ENCODE results near the gene CPXM2. TPM values are rescaled to one million over a fixed set of nuclear protein-coding genes. Genes with fewer than 3 reads are reported as not detected.

CPXM2 gene
- polyA plus RNA-seq, 3 donors, result not detected

- H3K79me2 ChIP-seq (ENCODE audit: insufficient read depth, low read length), result no peaks in the 10 kb centered on the region
- no peak overlapping the region for H3K27ac ChIP-seq (ENCODE audit: low read depth in 1 of 2, low read length in 2 of 2)
- H3K27me3 Mint-ChIP-seq (ENCODE audit: low read depth in 3 of 3), result peaks cover 5 to 14% (median 10%) of the 10 kb centered on the region in 3 donors
- no peaks in the 10 kb centered on the region for H3K9me3 ChIP-seq (replicated peaks in 1 of 2; ENCODE audit: control insufficient read depth in 1 of 2, insufficient read depth in 1 of 2, low read length in 2 of 2)
- H3K4me3 Mint-ChIP-seq, result no peak overlapping the region
- intact Hi-C loops (cut with micrococcal nuclease), result no loop called here
- WGBS (ENCODE audit: insufficient coverage), result no CpG with 5 or more reads among the region's 4 CpGs
- H3K36me3 ChIP-seq (replicated peaks in 1 of 2; ENCODE audit: control insufficient read depth in 1 of 2, insufficient read depth in 2 of 2, low read length in 2 of 2), result no peaks in the 10 kb centered on the region
- H3K9ac ChIP-seq (ENCODE audit: insufficient read depth, low read length, poor library complexity, severe bottlenecking), result no peak overlapping the region
- H3K27me3 ChIP-seq (ENCODE audit: control insufficient read depth in 2 of 2, insufficient read depth in 2 of 2, low read length in 2 of 2), result peaks cover 0 to 6% of the 10 kb centered on the region in 2 donors
- H2AFZ ChIP-seq (ENCODE audit: insufficient read depth, low read depth, low read length, poor library complexity, severe bottlenecking), result no peak overlapping the region
- no peak for DNase-seq
- H3K4me1 ChIP-seq (ENCODE audit: control insufficient read depth in 1 of 2, insufficient read depth in 2 of 2, low read length in 2 of 2), result peaks cover 0 to under 1% of the 10 kb centered on the region in 2 donors
- no peak overlapping the region for H3K4me2 ChIP-seq (replicated peaks; ENCODE audit: extremely low read depth, low read length, poor library complexity, severe bottlenecking)
- peaks cover 0 to 5% (median 1%) of the 10 kb centered on the region in 7 donors for H3K9me3 Mint-ChIP-seq
- no peak overlapping the region for H3K4me3 ChIP-seq (replicated peaks in 1 of 3; ENCODE audit: low read depth in 2 of 3, low read length in 3 of 3)
- H4K20me1 ChIP-seq (ENCODE audit: insufficient read depth, low read length), result no peaks in the 10 kb centered on the region
- H3K4me1 Mint-ChIP-seq, result peaks cover under 1% of the 10 kb centered on the region
- H3K27ac Mint-ChIP-seq, result no peak overlapping the region
- H3K36me3 Mint-ChIP-seq, result no peaks in the 10 kb centered on the region
- TF ChIP-seq, protein P1, sequence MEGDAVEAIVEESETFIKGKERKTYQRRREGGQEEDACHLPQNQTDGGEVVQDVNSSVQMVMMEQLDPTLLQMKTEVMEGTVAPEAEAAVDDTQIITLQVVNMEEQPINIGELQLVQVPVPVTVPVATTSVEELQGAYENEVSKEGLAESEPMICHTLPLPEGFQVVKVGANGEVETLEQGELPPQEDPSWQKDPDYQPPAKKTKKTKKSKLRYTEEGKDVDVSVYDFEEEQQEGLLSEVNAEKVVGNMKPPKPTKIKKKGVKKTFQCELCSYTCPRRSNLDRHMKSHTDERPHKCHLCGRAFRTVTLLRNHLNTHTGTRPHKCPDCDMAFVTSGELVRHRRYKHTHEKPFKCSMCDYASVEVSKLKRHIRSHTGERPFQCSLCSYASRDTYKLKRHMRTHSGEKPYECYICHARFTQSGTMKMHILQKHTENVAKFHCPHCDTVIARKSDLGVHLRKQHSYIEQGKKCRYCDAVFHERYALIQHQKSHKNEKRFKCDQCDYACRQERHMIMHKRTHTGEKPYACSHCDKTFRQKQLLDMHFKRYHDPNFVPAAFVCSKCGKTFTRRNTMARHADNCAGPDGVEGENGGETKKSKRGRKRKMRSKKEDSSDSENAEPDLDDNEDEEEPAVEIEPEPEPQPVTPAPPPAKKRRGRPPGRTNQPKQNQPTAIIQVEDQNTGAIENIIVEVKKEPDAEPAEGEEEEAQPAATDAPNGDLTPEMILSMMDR (IDR thresholded peaks at IDR 0.05), result no peak
These were observed 47.8 kb downstream of the CPXM2 start for GRCh38 chr10:123843835-123844234.

DNA sequence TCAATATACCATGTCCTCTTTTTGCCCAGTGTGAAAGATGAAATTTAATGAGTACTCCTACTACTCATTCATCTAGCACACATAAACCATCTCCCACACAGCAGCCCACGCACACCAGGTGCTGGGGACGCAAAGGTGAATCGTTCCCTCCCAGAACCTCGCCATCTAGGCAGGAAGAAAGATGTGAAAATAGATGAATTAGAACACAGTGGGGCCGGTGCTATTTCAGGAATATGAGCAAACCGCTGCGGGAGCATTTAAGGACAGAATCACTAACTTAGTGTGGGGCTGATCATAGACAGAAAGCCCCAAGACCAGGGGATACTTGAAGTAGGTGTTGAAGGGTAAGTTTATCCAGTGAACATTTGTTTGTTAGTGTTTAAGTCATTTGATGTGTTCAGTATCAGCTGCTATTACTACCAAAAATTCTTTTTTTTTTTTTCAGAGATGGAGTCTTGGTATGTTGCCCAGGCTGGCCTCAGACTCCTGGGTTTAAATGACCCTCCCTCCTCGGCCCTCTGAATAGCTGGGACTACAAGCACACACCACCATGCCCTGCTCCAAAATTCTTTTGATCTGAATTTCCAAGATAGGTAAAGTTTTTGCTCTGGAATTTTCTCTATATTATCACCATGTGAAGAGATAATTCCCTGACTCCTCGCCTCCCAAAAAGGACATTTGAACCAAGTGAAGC, 48.8 kb downstream of the CPXM2 start:
- H2AFZ ChIP-seq (ENCODE audit: insufficient read depth, low read depth, low read length, poor library complexity, severe bottlenecking), result no peak overlapping the region
- intact Hi-C loops (cut with micrococcal nuclease), result no loop called here
- TF ChIP-seq, protein P1 (IDR thresholded peaks at IDR 0.05), result no peak
- Mint-ChIP-seq H3K4me3 (no peak overlapping the region), H3K36me3 (no peaks in the 10 kb centered on the region), H3K4me1 (no peaks in the 10 kb centered on the region), H3K9me3 (peaks cover 0 to 5% (median 1%) of the 10 kb centered on the region in 7 donors), H3K27me3 (ENCODE audit: low read depth in 3 of 3) (peaks cover 7 to 14% (median 9%) of the 10 kb centered on the region in 3 donors), H3K27ac (no peak overlapping the region)
- no peak overlapping the region for H3K4me3 ChIP-seq (replicated peaks in 1 of 3; ENCODE audit: low read depth in 2 of 3, low read length in 3 of 3)
- H3K27ac ChIP-seq (ENCODE audit: low read depth in 1 of 2, low read length in 2 of 2), result no peak overlapping the region
- H3K4me1 ChIP-seq (ENCODE audit: control insufficient read depth in 1 of 2, insufficient read depth in 2 of 2, low read length in 2 of 2), result no peaks in the 10 kb centered on the region
- no peaks in the 10 kb centered on the region for H3K36me3 ChIP-seq (replicated peaks in 1 of 2; ENCODE audit: control insufficient read depth in 1 of 2, insufficient read depth in 2 of 2, low read length in 2 of 2)
- H4K20me1 ChIP-seq (ENCODE audit: insufficient read depth, low read length), result no peaks in the 10 kb centered on the region
- 94% methylated on average over 3 of the region's 9 CpGs for WGBS (ENCODE audit: insufficient coverage)
- no peak overlapping the region for H3K9ac ChIP-seq (ENCODE audit: insufficient read depth, low read length, poor library complexity, severe bottlenecking)
- H3K27me3 ChIP-seq (ENCODE audit: control insufficient read depth in 2 of 2, insufficient read depth in 2 of 2, low read length in 2 of 2), result peaks cover 0 to 2% of the 10 kb centered on the region in 2 donors
- H3K9me3 ChIP-seq (replicated peaks in 1 of 2; ENCODE audit: control insufficient read depth in 1 of 2, insufficient read depth in 1 of 2, low read length in 2 of 2), result no peaks in the 10 kb centered on the region
- H3K79me2 ChIP-seq (ENCODE audit: insufficient read depth, low read length), result no peaks in the 10 kb centered on the region
- no peak overlapping the region for H3K4me2 ChIP-seq (replicated peaks; ENCODE audit: extremely low read depth, low read length, poor library complexity, severe bottlenecking)
- DNase-seq, result no peak
